Activated naive CD4-positive, alpha-beta T cell treated with anti-CD3 and anti-CD28 coated beads, Interleukin-2, amount 50 U/mL, for 24 hours (primary cell): Measurements from ENCODE around the gene ERN1.

Experiments
- H3K27ac Mint-ChIP-seq: one replicate; pipeline ENCODE4 v1.8.0; 2021; ENCODE audit warnings: mild to moderate bottlenecking, mixed read lengths
- H3K27me3 Mint-ChIP-seq: one replicate; pipeline ENCODE4 v1.8.0; 2021; ENCODE audit warnings: mixed read lengths
- H3K36me3 Mint-ChIP-seq: one replicate; pipeline ENCODE4 v1.8.0; 2021; ENCODE audit warnings: mixed read lengths
- H3K4me1 Mint-ChIP-seq: one replicate; pipeline ENCODE4 v1.8.0; 2021; ENCODE audit warnings: mixed read lengths
- H3K4me3 Mint-ChIP-seq: one replicate; pipeline ENCODE4 v1.8.0; 2021; ENCODE audit warnings: mild to moderate bottlenecking, mixed read lengths
- H3K9me3 Mint-ChIP-seq: one replicate; pipeline ENCODE4 v1.8.0; 2021; ENCODE audit warnings: mixed read lengths

The ERN1 gene

GRCh38 chr17:64110379-64111152 lies 19.4 kb downstream of the ERN1 start:
- Mint-ChIP-seq H3K27ac (peak overlapping the region; percentile 52), H3K27me3 (no peaks in the 10 kb centered on the region), H3K9me3 (no peaks in the 10 kb centered on the region), H3K4me1 (peaks cover 66% of the 10 kb centered on the region), H3K4me3 (no peak overlapping the region), H3K36me3 (no peaks in the 10 kb centered on the region)

- H3K27me3 Mint-ChIP-seq, result no peaks in the 10 kb centered on the region
- no peaks in the 10 kb centered on the region for H3K9me3 Mint-ChIP-seq
- H3K4me3 Mint-ChIP-seq, result no peak overlapping the region
- no peaks in the 10 kb centered on the region for H3K36me3 Mint-ChIP-seq
- peak overlapping the region; percentile 84 for H3K27ac Mint-ChIP-seq
- H3K4me1 Mint-ChIP-seq, result peaks cover 65% of the 10 kb centered on the region
Measured at GRCh38 chr17:64109400-64109799, 20.5 kb downstream of the ERN1 start.

DNA sequence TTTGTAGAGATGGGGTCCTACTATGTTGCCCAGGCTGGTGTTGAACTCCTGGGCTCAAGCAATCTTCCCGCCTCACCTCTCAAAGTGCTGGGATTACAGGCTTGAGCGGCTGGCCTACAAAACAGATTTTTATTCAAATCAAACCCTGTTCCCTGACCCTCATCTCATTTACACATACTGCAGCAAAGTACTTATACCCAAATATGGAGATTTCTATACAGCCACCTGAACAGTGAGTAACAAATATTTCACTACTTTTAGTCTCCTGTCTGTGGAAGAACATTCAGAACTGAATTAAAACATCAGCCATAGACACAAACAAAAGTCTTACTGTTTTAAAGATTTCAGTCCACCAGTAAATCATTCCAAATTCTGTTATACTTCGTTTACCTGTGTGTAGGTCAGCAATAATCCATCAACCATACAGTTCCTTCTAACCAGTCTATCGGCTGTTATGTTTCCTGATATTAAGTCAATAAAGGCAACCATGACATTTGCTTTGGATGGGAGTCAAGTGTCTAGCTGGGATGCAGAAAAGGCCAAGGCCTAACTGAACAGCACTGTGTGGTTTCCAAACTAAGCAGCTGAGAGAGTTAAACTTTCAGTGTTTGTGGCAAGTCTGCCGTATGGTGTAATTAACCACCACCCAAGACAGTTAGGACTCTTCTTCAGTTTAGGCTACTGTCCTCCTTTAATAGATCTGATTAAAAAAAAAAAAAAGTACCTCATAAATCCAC lies 22.3 kb downstream of the ERN1 start:
- H3K4me1 Mint-ChIP-seq, result peaks cover 71% of the 10 kb centered on the region
- H3K27ac Mint-ChIP-seq, result peak overlapping the region; percentile 88
- H3K4me3 Mint-ChIP-seq, result no peak overlapping the region
- no peaks in the 10 kb centered on the region for H3K9me3 Mint-ChIP-seq
- no peaks in the 10 kb centered on the region for H3K36me3 Mint-ChIP-seq
- H3K27me3 Mint-ChIP-seq, result no peaks in the 10 kb centered on the region

GRCh38 chr17:64106918-64107317 lies 23.0 kb downstream of the ERN1 start:
- H3K9me3 Mint-ChIP-seq, result no peaks in the 10 kb centered on the region
- no peaks in the 10 kb centered on the region for H3K36me3 Mint-ChIP-seq
- peak overlapping the region; percentile 9 for H3K4me3 Mint-ChIP-seq
- H3K27ac Mint-ChIP-seq, result peak overlapping the region; percentile 88
- peaks cover 72% of the 10 kb centered on the region for H3K4me1 Mint-ChIP-seq
- no peaks in the 10 kb centered on the region for H3K27me3 Mint-ChIP-seq

DNA sequence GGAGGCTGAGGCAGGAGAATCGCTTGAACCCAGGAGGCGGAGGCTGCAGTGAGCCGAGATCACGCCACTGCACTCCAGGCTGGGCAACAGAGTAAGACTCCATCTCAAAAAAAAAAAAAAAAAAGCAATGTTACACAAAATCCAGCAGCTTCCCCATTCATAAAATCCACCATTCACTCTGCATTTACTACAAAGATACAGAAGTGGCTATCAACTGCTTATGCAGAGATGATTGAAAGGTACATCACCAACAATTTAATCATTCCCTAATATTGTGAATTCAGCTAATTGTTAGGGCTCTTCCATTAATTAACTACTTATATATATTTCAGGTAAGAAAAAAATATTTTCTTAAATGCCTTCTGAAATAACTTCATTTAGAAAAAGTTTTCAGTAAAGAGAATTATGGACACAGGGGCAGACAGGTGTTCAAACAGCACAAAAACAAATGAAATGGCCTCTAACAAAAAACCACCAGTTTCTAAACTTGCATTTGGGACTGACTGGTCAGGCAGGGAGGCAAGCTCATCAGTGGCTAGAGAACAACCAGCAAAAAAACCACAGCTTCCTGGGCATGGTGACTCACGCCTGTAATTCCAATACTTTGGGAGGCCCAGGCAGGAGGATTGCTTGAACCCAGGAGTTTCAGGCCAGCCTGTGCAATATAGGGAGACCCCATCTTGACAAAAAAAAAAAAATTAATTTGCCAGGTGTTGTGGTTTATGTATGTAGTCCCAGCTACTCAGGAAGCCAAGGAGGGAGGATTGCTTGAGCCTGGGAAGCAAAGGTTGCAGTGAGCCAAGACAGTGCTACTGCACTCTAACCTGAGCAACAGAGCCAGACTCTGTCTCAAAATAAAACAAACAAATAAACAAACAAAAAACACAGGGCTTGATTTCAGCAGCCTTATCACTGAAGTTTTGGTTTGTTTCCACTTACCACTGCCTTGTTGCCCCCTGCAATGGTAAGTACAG lies 26.3 kb downstream of the ERN1 start:
- Mint-ChIP-seq H3K36me3 (no peaks in the 10 kb centered on the region), H3K4me3 (no peak overlapping the region), H3K4me1 (peaks cover 63% of the 10 kb centered on the region), H3K27ac (no peak overlapping the region), H3K27me3 (no peaks in the 10 kb centered on the region), H3K9me3 (no peaks in the 10 kb centered on the region)

DNA sequence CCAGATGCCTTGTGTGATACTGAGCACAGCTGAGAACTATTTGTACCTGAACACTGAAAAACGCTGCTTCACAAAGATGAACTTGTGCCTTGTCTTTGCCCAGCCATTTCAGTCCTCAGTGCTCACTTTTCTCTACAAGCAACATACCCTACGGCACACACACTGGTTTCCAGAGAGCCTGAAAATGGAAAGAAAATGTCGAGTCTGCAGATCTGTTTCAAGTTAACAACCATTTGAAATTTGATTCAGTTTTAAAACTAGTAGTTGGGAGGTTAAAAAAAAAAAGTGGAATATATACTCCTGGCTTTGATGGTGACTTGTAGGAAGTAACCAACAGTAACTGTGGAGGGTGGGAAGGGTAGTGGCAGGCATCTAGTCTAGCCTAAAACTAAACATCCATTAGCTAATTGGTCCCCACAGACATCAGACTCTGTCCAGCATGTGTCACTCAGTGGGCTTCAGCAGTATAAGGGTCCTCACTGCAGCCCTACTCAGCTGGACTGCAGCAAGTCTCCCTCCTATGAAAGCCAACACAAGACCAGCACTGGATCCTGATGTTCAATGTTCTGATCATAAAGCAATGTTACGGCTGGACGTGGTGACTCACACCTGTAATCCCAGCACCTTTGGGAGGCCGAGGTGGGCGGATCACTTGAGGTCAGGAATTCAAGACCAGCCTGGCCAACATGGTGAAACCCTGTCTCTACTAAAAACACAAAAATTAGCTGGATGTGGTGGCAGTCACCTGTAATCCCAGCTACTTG lies 27.1 kb downstream of the ERN1 start:
- no peaks in the 10 kb centered on the region for H3K9me3 Mint-ChIP-seq
- no peaks in the 10 kb centered on the region for H3K36me3 Mint-ChIP-seq
- peak overlapping the region; percentile 63 for H3K27ac Mint-ChIP-seq
- no peak overlapping the region for H3K4me3 Mint-ChIP-seq
- H3K27me3 Mint-ChIP-seq, result no peaks in the 10 kb centered on the region
- H3K4me1 Mint-ChIP-seq, result peaks cover 65% of the 10 kb centered on the region

DNA sequence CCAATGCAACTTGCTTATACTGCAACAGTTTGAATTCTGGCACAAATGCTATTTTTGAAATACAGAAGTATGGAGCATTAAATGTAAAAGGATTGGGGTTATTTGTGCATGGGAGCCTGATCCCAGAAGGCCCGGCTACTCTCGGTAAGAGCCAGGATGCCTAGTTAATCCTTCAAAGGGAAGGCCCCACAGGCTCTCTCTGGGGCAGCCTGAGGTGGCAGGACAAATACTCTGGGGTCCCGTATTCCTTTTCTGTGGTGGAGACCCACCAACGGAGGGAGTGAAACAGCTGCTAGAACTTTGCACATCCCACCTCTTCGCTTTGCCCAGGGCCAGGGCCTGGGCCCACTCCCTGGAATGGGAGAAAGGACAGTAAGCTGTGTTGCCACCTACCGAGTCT lies 30.4 kb downstream of the ERN1 start:
- H3K4me1 Mint-ChIP-seq, result peaks cover 61% of the 10 kb centered on the region
- no peak overlapping the region for H3K27ac Mint-ChIP-seq
- H3K27me3 Mint-ChIP-seq, result no peaks in the 10 kb centered on the region
- peaks cover 8% of the 10 kb centered on the region for H3K36me3 Mint-ChIP-seq
- no peaks in the 10 kb centered on the region for H3K9me3 Mint-ChIP-seq
- no peak overlapping the region for H3K4me3 Mint-ChIP-seq

- Mint-ChIP-seq H3K27ac (no peak overlapping the region), H3K27me3 (no peaks in the 10 kb centered on the region), H3K9me3 (no peaks in the 10 kb centered on the region), H3K4me3 (no peak overlapping the region), H3K36me3 (peaks cover 8% of the 10 kb centered on the region), H3K4me1 (peaks cover 52% of the 10 kb centered on the region)
Measured at GRCh38 chr17:64097196-64097936, 32.6 kb downstream of the ERN1 start.

- Mint-ChIP-seq H3K36me3 (peaks cover 10% of the 10 kb centered on the region), H3K4me1 (peaks cover 53% of the 10 kb centered on the region), H3K9me3 (no peaks in the 10 kb centered on the region), H3K27ac (peak overlapping the region; percentile 18), H3K4me3 (no peak overlapping the region), H3K27me3 (no peaks in the 10 kb centered on the region)
Measured at GRCh38 chr17:64096037-64096436, 33.9 kb downstream of the ERN1 start.

GRCh38 chr17:64095144-64095882 lies 34.6 kb downstream of the ERN1 start:
- Mint-ChIP-seq H3K27me3 (no peaks in the 10 kb centered on the region), H3K27ac (peak overlapping the region; percentile 33), H3K9me3 (no peaks in the 10 kb centered on the region), H3K4me3 (peak overlapping the region; percentile 23), H3K4me1 (peaks cover 61% of the 10 kb centered on the region), H3K36me3 (peaks cover 10% of the 10 kb centered on the region)

DNA sequence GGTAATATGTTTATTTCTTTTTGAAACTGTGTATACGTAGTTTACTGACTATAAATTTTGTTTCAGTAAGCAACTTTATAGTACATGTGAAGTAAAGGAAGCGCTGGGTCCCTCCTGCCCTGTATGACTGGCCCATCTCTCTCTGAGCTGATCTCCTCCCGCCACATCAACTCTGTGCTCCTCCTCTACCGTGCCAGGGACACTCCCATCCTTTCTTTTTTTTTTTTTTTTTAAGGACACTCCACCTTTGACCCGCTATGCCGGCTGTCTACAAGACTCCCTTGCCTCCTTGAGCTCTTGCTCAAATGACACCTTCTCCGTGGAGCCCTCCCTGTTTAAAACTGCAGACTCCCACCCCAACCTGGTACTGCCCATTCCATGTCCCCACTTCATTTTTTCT lies 35.5 kb downstream of the ERN1 start:
- peaks cover 62% of the 10 kb centered on the region for H3K4me1 Mint-ChIP-seq
- H3K36me3 Mint-ChIP-seq, result peaks cover 10% of the 10 kb centered on the region
- peak overlapping the region; percentile 46 for H3K27ac Mint-ChIP-seq
- H3K4me3 Mint-ChIP-seq, result no peak overlapping the region
- no peaks in the 10 kb centered on the region for H3K9me3 Mint-ChIP-seq
- no peaks in the 10 kb centered on the region for H3K27me3 Mint-ChIP-seq

DNA sequence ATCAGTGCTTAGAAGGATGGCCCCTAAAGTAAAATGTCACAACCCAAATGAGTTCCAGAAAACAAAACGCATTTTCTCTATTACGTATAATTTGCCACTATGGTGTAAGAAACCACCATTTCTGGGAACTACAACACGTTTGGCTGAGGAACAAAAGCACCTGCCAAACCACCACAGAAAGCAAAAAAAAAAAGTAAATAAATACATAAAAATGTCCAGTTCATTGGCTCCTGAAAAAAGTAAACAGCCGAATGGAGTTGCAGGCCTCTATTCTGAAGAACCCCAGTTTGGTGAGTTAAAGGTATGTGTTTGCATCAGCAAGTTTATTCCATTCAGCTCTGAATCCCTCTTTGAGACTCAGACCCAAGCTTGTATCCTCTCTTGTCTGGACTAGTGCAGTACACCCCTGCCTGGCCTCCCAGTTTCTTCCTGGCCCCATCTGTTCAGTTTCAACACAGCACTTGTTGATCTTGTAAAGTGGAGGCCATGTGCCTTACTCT lies 36.9 kb downstream of the ERN1 start:
- H3K27ac Mint-ChIP-seq, result no peak overlapping the region
- H3K36me3 Mint-ChIP-seq, result peaks cover 10% of the 10 kb centered on the region
- H3K9me3 Mint-ChIP-seq, result no peaks in the 10 kb centered on the region
- peaks cover 63% of the 10 kb centered on the region for H3K4me1 Mint-ChIP-seq
- no peak overlapping the region for H3K4me3 Mint-ChIP-seq
- H3K27me3 Mint-ChIP-seq, result no peaks in the 10 kb centered on the region

GRCh38 chr17:64092113-64092512 lies 37.8 kb downstream of the ERN1 start:
- no peaks in the 10 kb centered on the region for H3K27me3 Mint-ChIP-seq
- peaks cover 8% of the 10 kb centered on the region for H3K36me3 Mint-ChIP-seq

DNA sequence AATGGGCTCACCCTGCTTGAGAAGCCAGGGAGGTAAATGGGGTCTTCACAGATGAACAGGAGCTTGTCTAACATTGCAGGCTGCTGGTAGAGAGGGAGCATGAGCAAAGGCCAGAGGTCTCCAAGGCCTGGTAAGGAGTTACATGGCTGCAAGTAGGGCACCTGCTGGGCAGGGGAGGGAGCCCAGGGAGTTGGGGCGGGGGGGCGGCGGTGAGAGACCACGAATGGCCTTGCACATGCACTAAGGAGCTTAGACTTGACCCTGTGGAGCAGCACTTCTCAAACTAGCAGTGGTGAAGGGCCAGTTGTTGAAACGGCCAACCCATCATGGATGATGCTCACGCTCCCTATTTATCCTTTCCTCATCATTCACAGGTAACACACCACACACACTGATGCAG lies 38.4 kb downstream of the ERN1 start:
- H3K4me3 Mint-ChIP-seq, result no peak overlapping the region
- H3K36me3 Mint-ChIP-seq, result peaks cover 7% of the 10 kb centered on the region
- H3K27me3 Mint-ChIP-seq, result no peaks in the 10 kb centered on the region
- no peaks in the 10 kb centered on the region for H3K9me3 Mint-ChIP-seq
- peaks cover 59% of the 10 kb centered on the region for H3K4me1 Mint-ChIP-seq
- peak overlapping the region; percentile 56 for H3K27ac Mint-ChIP-seq

More at GRCh38 chr17:64092113-64092512, 37.8 kb downstream of the ERN1 start:
- Mint-ChIP-seq H3K4me3 (no peak overlapping the region), H3K9me3 (no peaks in the 10 kb centered on the region), H3K27ac (no peak overlapping the region), H3K4me1 (peaks cover 62% of the 10 kb centered on the region)
